ENCODE data around the gene MRPL48. TPM values are rescaled to one million over a fixed set of nuclear protein-coding genes. Genes with fewer than 3 reads are reported as not detected.
A peak's percentile ranks its signal among the peaks of the same experiment; 100 is the strongest.

The MRPL48 gene
- total RNA-seq, 4 donors from 2014 or later = 10.7 to 19.8 (median 12.3) TPM

DNA sequence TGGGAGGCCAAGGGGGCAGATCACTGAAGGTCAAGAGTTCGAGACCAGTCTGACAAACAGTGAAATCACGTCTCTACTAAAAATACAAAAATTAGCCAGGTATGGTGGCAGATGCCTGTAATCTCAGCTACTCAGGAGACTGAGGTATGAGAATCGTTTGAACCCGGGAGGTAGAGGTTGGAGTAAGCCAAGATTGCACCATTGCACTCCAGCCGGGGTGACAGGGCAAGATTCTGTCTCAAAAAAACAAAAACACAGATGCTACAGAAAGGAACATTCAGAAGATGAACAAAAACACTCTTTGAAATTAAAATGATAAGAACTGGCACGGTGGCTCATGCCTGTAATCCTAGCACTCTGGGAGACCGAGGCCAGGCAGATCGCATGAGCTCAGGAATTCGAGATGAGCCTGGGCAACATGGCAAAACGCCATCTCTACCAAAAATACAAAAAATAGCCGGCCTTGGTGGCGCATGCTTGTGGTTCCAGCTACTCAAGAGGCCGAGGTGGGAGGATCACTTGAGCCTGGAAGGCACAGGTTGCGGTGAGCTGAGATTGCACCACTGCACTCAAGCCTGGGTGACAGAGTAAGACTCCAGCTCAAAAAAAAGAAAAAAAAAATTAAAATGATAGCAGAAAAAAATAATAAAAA is 35.3 kb upstream of the MRPL48 start:
- TF ChIP-seq, protein P1, sequence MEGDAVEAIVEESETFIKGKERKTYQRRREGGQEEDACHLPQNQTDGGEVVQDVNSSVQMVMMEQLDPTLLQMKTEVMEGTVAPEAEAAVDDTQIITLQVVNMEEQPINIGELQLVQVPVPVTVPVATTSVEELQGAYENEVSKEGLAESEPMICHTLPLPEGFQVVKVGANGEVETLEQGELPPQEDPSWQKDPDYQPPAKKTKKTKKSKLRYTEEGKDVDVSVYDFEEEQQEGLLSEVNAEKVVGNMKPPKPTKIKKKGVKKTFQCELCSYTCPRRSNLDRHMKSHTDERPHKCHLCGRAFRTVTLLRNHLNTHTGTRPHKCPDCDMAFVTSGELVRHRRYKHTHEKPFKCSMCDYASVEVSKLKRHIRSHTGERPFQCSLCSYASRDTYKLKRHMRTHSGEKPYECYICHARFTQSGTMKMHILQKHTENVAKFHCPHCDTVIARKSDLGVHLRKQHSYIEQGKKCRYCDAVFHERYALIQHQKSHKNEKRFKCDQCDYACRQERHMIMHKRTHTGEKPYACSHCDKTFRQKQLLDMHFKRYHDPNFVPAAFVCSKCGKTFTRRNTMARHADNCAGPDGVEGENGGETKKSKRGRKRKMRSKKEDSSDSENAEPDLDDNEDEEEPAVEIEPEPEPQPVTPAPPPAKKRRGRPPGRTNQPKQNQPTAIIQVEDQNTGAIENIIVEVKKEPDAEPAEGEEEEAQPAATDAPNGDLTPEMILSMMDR (IDR thresholded peaks at IDR 0.05) = no peak
- DNase-seq (ENCODE audit: low spot score) (no peak), ATAC-seq (ENCODE audit: low FRiP score) (peak; percentile 48)

DNA sequence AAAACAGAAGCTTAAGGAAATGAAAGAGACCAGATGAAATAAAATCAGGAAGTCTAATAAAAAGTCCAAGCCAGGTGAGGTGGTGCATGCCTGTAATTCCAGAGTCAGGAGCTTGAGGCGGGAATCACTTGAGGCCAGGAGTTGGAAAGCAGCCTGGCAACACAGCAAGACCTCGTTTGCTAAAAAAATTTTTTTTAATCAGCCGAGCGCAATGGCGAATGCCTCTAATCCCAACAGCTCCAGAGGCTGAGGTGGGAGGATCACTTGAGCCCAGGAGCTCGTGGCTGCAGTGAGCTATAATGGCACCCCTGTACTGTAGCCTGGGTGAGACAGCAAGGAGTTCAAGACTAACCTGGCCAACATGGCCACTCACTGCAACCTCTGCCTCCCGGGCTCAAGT is 34.8 kb upstream of the MRPL48 start:
- DNase-seq (ENCODE audit: low spot score) (no peak), ATAC-seq (ENCODE audit: low FRiP score) (peak; percentile 50)
- TF ChIP-seq, protein P1 (IDR thresholded peaks at IDR 0.05) = no peak

DNA sequence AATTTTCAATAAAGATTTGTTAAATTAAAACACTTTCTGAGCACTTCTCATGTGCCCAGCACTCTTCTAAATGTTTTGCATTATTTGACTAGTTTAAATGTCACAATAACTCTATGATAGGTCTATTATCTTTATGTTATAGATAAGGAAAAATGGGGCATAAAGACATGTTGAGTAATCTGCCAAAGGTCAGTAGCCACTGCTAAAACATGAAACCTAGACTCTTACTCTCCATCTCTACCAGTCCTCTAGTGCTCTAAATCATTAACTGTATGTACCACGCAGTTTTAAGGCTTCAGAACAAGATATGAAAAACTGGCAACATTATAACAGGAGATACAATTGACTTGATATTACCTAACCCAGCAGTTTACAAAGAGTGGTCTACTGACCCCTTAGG is 33.7 kb upstream of the MRPL48 start:
- no peak for ATAC-seq (ENCODE audit: low FRiP score)
- DNase-seq (ENCODE audit: low spot score) = no peak
- TF ChIP-seq, protein P1 (IDR thresholded peaks at IDR 0.05) = no peak

DNA sequence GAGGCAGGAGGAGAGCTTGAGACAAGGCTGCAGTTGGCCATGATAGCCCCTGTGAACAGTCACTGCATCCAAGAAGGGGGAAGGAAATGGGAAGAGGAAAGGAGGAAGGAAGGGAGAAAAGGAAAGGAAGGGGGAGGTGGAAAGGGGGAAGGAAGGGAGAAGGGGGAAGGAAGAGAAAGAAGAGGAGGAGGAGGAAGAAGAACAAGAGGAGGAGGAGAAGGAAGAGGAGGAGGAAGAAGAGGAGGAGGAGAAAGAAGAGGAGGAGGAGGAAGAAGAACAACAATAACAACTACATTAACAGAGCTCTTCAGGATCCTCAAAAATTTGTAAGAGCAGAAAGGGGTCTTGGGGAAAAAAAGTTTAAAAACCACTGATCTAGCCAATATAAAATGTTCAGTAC is 32.0 kb upstream of the MRPL48 start:
- ATAC-seq (ENCODE audit: low FRiP score) (no peak), DNase-seq (ENCODE audit: low spot score) (no peak)
- TF ChIP-seq, protein P1 (IDR thresholded peaks at IDR 0.05) = no peak

DNA sequence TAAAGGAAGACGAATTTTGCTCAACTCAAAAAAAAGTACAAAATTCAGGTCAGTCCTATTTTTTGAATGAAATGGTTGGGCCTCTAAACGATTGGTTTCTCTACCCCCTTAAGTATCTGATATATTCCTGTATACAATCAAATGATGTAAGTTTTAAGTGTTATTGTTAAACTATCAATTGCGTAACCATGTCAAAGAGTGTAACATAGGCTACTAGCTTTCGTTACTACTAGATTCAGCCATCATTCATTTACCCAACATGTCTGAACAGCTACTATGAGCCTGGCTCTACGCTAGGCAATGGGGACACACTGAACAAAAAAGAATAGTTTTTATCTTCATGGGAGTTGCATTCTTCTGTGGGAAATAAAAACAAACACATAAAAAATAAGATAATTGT is 30.1 kb upstream of the MRPL48 start:
- no peak for ATAC-seq (ENCODE audit: low FRiP score)
- TF ChIP-seq, protein P1 (IDR thresholded peaks at IDR 0.05) = no peak

DNA sequence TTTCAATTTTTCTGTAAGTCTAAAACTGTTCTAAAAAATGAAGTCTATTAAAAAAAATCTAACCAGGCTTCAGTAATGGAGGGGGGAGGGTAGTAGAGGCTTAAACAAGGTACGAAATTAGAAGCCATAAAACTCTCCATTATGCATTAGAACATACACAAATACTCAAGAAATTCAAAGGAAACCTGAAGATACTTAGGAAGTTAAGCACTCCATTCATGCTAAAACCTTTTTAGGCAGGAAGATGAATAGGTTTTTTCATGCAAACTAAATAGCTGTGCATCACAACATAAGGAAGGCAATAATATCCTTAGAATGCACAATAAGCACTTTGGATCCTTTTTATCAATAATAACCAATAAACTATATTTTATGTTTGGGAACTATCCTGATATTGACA is 29.2 kb upstream of the MRPL48 start:
- TF ChIP-seq, protein P1 (IDR thresholded peaks at IDR 0.05) = no peak
- DNase-seq (ENCODE audit: low spot score) = no peak
- no peak for ATAC-seq (ENCODE audit: low FRiP score)

More for the DNA sequence above, 30.1 kb upstream of the MRPL48 start:
- no peak for DNase-seq (ENCODE audit: low spot score)

DNA sequence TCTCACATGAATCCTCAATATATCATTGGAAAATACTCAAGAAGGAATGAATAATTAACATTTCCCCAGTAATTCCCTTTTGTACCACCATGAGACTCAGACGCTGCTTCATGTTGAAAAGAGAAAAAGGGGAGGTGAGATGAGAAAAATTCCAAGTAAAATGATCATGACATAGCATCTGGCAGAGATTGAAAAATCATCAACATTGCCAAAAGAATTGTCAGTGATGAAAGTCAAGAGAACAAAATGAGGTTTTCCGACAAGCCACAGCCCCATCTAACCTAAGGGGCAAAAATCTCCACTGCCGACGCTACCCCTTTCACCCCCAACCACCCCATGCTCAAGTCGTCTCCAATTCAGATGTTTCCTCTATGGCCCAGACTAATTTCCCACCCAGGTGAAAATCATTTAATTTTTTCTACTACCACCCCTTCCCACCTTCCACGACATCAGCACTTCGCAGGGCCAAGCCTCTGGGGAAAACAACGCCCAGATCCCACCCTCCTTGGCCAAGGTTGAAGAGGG is 28.0 kb upstream of the MRPL48 start:
- DNase-seq (ENCODE audit: low spot score) (no peak), ATAC-seq (ENCODE audit: low FRiP score) (no peak)
- TF ChIP-seq, protein P1 (IDR thresholded peaks at IDR 0.05) = no peak
